ENCODE measurements around the gene AOC3. TPM values are rescaled to one million over a fixed set of nuclear protein-coding genes. Genes with fewer than 3 reads are reported as not detected.

Gene AOC3, protein sequence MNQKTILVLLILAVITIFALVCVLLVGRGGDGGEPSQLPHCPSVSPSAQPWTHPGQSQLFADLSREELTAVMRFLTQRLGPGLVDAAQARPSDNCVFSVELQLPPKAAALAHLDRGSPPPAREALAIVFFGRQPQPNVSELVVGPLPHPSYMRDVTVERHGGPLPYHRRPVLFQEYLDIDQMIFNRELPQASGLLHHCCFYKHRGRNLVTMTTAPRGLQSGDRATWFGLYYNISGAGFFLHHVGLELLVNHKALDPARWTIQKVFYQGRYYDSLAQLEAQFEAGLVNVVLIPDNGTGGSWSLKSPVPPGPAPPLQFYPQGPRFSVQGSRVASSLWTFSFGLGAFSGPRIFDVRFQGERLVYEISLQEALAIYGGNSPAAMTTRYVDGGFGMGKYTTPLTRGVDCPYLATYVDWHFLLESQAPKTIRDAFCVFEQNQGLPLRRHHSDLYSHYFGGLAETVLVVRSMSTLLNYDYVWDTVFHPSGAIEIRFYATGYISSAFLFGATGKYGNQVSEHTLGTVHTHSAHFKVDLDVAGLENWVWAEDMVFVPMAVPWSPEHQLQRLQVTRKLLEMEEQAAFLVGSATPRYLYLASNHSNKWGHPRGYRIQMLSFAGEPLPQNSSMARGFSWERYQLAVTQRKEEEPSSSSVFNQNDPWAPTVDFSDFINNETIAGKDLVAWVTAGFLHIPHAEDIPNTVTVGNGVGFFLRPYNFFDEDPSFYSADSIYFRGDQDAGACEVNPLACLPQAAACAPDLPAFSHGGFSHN
- 1.1 to 2.5 TPM (median 1.2 TPM) in 5 replicates for total RNA-seq (2022; extraction: Qiagen RNA extraction; ENCODE audit: low read depth)

GRCh38 chr17:42850954-42851353, at the start of gene AOC3:
Gene AOC3 (plus strand): TSS chr17:42851199. CDS start chr17:42851344, 145 bp downstream.

DNA sequence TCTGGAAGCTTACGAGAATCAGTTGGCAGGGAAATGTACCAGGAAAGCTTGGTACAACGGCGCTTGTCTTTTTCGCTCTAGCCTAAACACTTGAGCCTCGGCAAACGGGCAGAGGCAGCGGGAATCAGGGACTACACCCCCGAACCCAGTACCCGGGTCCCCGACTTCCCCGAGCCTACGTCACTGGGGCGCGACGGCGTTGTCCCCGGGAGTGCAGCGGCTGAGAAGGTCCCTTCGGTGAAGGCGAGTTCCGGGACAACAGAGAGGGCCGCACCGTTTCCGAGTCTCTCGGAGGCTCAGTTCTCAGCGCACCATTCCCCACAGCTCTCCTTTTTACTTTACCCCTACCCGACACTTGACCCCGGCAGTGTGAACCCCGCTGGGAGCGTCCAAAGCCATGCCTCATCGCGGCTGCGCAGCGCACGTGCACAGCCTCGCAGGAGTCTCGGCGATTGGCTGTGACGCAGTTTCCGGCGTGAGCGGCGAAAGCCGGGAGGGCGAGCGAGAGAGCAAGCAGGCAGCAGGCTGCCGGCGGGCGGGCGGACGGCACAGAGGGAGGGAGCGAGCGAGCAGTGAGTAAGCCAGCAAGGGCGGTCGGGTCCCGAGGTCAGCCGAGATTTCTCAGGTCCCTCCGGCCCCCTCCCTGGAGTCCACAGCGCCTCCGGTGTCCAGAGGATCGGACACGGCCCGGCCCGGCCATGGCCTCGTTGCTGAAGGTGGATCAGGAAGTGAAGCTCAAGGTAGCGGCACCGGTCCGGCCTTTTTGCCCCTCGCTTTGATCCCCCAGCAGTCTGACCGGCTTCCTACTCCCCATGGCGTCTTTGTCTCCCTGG, 17.8 kb upstream of the AOC3 start, which contains the start of gene PSME3:
Gene PSME3, plus strand, starts transcription at position 464 of the 833 bp plus-strand sequence. Its CDS starts 235 bp downstream, at position 699.

GRCh38 chr17:42844271-42844670, 6.7 kb upstream of the AOC3 start, which contains the start of gene AOC2:
Gene AOC2 (plus strand): TSS chr17:42844580. CDS start chr17:42844627, 47 bp downstream.

GRCh38 chr17:42900460-42901331, 49.7 kb downstream of the AOC3 start, which contains the start of gene G6PC1:
Gene G6PC1 (plus strand): TSS chr17:42900799. CDS start chr17:42900877, 78 bp downstream.

Other genes starting within 250 kb of the AOC3 start
- gene RETREG3, start 241.8 kb upstream of the AOC3 start, total RNA-seq (2022; extraction: Qiagen RNA extraction; ENCODE audit: low read depth), result 22.6 to 32.0 TPM (median 29.9 TPM) in 5 replicates
- 126 to 157 TPM (median 153 TPM) in 5 replicates for gene TUBG1, start 241.5 kb upstream of the AOC3 start, total RNA-seq (2022; extraction: Qiagen RNA extraction; ENCODE audit: low read depth)
- 19.6 to 25.9 TPM (median 22.6 TPM) in 5 replicates for gene TUBG2, start 191.9 kb upstream of the AOC3 start, total RNA-seq (2022; extraction: Qiagen RNA extraction; ENCODE audit: low read depth)
- gene PLEKHH3, start 174.2 kb upstream of the AOC3 start, total RNA-seq (2022; extraction: Qiagen RNA extraction; ENCODE audit: low read depth), result 7.7 to 20.0 TPM (median 18.9 TPM) in 5 replicates
- gene CCR10, start 169.4 kb upstream of the AOC3 start, total RNA-seq (2022; extraction: Qiagen RNA extraction; ENCODE audit: low read depth), result 0.18 to 0.66 TPM (median 0.53 TPM) in 5 replicates
- 3.5 to 6.5 TPM (median 6.0 TPM) in 5 replicates for gene CNTNAP1, start 168.7 kb upstream of the AOC3 start, total RNA-seq (2022; extraction: Qiagen RNA extraction; ENCODE audit: low read depth)
- gene EZH1, start 106.2 kb upstream of the AOC3 start, total RNA-seq (2022; extraction: Qiagen RNA extraction; ENCODE audit: low read depth), result 10.2 to 14.6 TPM (median 13.3 TPM) in 5 replicates
- 0.74 to 1.3 TPM (median 0.88 TPM) in 4 of 5 replicates, not detected in the other for gene RAMP2, start 90.0 kb upstream of the AOC3 start, total RNA-seq (2022; extraction: Qiagen RNA extraction; ENCODE audit: low read depth)
- gene VPS25, start 77.8 kb upstream of the AOC3 start, total RNA-seq (2022; extraction: Qiagen RNA extraction; ENCODE audit: low read depth), result 118 to 129 TPM (median 121 TPM) in 5 replicates
- gene WNK4, start 70.6 kb upstream of the AOC3 start, total RNA-seq (2022; extraction: Qiagen RNA extraction; ENCODE audit: low read depth), result 0.47 to 2.3 TPM (median 1.7 TPM) in 5 replicates
- 92.1 to 146 TPM (median 129 TPM) in 5 replicates for gene COA3, start 52.5 kb upstream of the AOC3 start, total RNA-seq (2022; extraction: Qiagen RNA extraction; ENCODE audit: low read depth)
- gene CNTD1, start 52.3 kb upstream of the AOC3 start, total RNA-seq (2022; extraction: Qiagen RNA extraction; ENCODE audit: low read depth), result 0.18 TPM in 1 of 5 replicates, not detected in the others
- 73.4 to 105 TPM (median 80.8 TPM) in 5 replicates for gene BECN1, start 26.9 kb upstream of the AOC3 start, total RNA-seq (2022; extraction: Qiagen RNA extraction; ENCODE audit: low read depth)
- 235 to 258 TPM (median 245 TPM) in 5 replicates for gene PSME3, start 17.8 kb upstream of the AOC3 start, total RNA-seq (2022; extraction: Qiagen RNA extraction; ENCODE audit: low read depth)
- 1.1 to 2.5 TPM (median 1.9 TPM) in 5 replicates for gene AOC2, start 6.6 kb upstream of the AOC3 start, total RNA-seq (2022; extraction: Qiagen RNA extraction; ENCODE audit: low read depth)
- not detected in 5 replicates for gene G6PC1, start 49.6 kb downstream of the AOC3 start, total RNA-seq (2022; extraction: Qiagen RNA extraction; ENCODE audit: low read depth)
- gene AARSD1, start 113.3 kb downstream of the AOC3 start, total RNA-seq (2022; extraction: Qiagen RNA extraction; ENCODE audit: low read depth), result 55.2 to 67.7 TPM (median 59.1 TPM) in 5 replicates
- gene PTGES3L, start 128.9 kb downstream of the AOC3 start, total RNA-seq (2022; extraction: Qiagen RNA extraction; ENCODE audit: low read depth), result 0.69 to 1.2 TPM (median 0.74 TPM) in 5 replicates
- gene RUNDC1, start 129.4 kb downstream of the AOC3 start, total RNA-seq (2022; extraction: Qiagen RNA extraction; ENCODE audit: low read depth), result 18.0 to 23.7 TPM (median 21.3 TPM) in 5 replicates
- 2,630 to 3,512 TPM (median 2,993 TPM) in 5 replicates for gene RPL27, start 147.2 kb downstream of the AOC3 start, total RNA-seq (2022; extraction: Qiagen RNA extraction; ENCODE audit: low read depth)
- 16.0 to 22.6 TPM (median 19.8 TPM) in 5 replicates for gene IFI35, start 155.6 kb downstream of the AOC3 start, total RNA-seq (2022; extraction: Qiagen RNA extraction; ENCODE audit: low read depth)
- 202 to 253 TPM (median 231 TPM) in 5 replicates for gene VAT1, start 171.2 kb downstream of the AOC3 start, total RNA-seq (2022; extraction: Qiagen RNA extraction; ENCODE audit: low read depth)
- 0.13 to 0.25 TPM (median 0.16 TPM) in 4 of 5 replicates, not detected in the other for gene RND2, start 174.0 kb downstream of the AOC3 start, total RNA-seq (2022; extraction: Qiagen RNA extraction; ENCODE audit: low read depth)

Data from A549 treated with ZK216348 at 1 μM for 4 hours (cell line).